Measurements from ENCODE around the gene KRT84.

- TF ChIP-seq CTCF (IDR thresholded peaks at IDR 0.05): no peak
- TF ChIP-seq EP300 (IDR thresholded peaks at IDR 0.05): no peak
- no peak for TF ChIP-seq POLR2A (IDR thresholded peaks at IDR 0.05)
Measured at GRCh38 chr12:52433501-52434080, 48.1 kb upstream of the KRT84 start.

Measured in sigmoid colon (tissue), 4 donors.